HG03139 (cell line): Measurements from ENCODE around the gene CLEC17A.
"Not testable (repeated sequence)": the region's sequence is repeated elsewhere in the genome, so short reads cannot be mapped to it uniquely, and the experiment has no call there.

Source experiments
- ATAC-seq: cut with Tn5 transposase; IDR thresholded peaks from one replicate; pipeline ENCODE4 v1.9.1; 2021; ENCODE audit not compliant: unreplicated experiment

Gene CLEC17A

DNA sequence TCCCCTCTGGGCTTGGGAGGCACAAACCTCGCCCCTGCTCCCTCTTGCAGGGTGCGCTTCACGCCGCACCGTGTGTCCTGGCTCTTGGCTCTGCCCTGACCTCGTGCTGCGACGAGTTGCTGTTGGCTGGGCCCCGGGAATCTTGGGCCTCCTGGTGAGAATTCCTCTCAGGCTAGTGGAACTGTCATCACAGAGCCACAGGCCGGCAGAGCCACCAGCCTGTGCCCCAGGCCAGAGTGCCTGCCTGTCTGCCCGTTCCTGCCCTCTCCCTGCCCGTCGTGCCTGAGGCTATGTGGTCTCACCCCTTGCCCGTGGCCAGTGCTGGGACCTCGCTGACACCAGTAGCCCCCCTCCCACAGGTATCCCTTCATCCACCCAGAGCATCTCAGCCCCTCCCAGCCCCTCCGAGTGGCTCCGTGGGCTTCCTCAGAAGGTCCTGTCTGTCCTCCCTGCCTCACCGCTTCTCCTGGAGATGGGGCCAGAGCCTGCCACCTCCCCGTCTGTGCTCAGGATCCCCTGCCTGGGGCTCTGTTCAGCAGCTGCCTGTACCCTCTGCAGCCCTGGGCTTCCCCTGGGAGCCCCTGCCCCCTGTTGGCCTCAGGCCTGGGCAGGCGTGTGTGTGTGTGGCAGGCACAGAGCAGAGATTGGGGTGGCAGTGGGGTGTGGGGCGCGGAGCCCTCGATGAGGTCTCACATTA is 24.4 kb upstream of the CLEC17A start:
- no peak for ATAC-seq

DNA sequence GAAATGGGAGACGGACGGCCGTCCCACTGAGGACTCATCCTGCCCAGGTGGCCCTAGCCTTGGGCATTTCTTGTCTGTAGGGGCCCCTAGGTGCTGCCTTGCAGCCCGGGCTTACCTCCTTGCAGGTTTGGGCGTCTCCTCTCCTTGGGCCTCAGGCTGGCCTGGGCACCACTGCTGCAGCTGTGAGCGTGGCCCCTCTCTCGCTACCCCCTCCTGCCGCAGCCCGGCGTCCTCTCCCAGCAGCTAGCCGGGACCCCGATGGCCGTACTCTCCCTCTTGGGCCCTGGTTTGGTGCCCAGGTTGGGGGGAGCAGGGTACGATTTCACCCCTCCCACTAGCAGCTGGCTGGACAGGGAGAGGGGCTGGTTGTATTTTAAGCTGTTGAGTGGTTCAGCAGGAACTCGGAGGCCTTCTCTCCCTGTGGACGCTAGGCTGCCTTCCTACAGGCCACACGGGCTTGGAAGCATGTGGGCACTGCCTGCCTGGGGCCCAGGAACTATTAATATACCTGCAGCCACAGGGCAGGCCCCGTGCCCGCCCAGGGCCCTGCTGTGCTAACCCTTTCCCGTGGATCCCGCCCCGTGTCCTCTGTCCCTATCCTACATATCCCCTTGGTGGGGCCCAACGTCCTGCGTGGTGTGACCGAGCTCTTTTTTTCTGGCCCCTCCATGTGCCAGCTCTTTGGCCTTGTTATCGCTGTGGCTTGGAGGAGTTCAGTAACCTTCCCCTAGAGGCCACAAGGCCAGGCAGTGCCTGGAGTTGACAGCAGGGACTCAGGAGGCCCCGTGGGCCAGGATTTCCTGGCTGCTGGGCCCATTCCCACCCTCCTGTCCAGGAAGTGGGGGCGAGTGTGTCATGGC is 22.7 kb upstream of the CLEC17A start:
- no peak for ATAC-seq

DNA sequence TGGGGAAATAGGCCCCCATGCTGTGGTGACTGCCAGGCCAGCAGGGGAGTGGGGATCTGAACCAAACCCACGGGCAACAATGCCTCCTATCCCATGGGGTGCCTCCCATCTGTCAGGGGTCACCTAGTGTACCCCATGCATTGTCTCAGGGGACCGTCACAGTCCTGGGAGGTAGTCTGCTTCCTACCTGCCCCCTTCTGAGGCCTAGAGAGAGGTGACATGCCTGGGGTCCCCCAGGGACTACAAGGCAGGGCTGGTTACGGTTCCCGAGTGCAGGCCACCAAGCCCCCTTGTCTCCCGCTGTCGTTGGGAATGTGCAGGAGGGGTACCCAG is 22.1 kb upstream of the CLEC17A start:
- no peak for ATAC-seq

DNA sequence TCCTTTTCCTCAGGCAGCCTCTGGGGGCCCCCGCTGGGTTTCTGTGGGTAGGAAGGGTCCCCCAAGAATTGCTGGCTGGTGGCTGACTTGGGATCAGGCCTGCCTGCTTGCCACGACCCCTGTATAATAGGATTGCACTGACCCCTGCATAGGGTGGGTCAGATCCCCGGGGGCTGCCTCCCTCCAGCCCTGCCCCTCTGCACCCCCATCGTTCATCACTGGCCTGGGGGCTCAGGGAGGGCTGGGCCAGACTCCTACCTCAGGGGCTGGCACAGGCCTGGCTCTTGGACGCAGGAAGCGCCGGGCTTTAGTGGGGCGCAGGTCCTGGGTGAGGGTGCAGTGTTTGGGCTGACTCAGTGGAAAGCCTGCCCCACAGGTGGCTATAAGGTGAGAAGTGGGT is 21.6 kb upstream of the CLEC17A start:
- no peak for ATAC-seq

DNA sequence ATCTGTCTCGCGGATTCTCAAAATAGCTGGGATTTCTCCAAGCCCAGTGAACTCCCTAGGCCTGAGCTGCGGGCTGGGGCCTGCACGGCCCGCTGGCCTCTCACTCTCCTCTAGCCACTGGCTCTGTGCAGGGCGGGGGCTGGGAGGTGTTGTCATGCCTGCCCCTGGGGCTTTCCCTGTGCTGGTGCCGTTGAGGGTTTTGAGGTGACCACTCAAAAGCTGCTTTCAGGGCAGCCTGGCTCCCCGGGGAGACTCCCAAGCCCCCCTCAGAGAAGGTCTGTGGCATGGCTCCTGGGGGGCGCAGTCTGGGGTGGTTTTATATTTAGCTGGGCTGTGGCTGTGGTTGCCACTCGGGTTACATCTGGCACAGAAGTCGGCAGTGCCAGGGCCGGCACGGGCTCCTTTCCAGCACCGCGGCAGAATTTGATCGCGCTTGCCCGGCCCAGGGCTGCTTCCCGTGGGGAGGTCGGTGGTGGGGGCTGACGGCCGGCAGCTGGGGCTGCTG is 21.0 kb upstream of the CLEC17A start:
- no peak for ATAC-seq

DNA sequence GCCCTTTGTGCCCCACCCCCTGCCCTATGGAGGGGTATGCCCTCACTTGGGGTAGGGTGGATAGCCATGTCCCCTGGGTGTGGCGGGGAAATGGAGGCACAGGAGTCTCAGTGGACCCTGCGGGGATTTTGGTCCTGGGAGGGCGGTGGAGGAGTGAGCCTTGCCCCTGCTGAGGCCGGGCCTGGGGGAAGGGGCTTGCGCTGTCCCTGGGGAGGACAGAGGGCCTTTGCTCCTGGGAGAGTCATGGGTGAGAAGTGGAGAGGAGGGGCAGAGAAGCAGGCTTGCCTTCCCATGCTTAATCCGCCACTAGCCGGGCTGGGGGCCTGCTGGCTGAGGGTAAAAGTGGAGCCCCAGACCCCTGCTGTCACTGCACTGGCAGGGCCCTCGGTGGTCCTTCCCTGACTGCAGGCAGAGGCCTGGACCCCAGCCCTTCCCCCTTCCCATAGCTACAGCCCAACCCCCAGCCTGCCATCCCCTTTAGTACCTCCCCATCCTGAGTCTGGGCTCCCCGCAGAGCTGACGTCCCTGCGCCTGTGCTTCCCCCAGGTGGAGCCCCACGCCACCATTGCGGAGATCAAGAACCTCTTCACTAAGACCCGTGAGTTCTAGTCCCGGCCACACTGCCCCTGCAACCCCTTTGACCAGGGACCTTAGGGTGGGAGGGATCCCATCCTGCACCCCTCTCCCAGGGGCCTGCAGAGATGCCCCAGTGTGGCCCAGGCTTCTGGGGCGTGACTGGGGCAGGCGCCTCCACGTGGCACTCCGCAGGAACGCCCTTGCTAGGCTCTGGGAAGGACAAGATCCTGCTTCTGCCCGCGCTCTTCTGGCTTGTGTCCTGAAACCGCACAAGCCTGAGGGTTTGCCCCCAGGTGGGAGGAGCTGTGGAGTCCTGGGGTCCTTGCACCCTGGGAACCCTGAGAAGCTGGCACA is 20.0 kb upstream of the CLEC17A start:
- no peak for ATAC-seq

DNA sequence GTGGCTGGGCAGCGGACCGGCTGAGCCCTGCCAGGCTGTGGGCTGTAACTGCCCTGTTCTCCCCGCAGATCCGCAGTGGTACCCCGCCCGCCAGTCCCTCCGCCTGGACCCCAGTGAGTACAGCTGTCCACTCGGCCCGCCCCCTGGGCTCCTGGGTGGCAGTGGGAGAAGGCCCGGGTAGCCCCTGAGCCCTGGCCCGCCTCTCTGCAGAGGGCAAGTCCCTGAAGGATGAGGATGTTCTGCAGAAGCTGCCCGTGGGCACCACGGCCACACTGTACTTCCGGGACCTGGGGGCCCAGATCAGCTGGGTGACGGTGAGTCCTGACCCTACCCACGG is 19.3 kb upstream of the CLEC17A start:
- no peak for ATAC-seq

DNA sequence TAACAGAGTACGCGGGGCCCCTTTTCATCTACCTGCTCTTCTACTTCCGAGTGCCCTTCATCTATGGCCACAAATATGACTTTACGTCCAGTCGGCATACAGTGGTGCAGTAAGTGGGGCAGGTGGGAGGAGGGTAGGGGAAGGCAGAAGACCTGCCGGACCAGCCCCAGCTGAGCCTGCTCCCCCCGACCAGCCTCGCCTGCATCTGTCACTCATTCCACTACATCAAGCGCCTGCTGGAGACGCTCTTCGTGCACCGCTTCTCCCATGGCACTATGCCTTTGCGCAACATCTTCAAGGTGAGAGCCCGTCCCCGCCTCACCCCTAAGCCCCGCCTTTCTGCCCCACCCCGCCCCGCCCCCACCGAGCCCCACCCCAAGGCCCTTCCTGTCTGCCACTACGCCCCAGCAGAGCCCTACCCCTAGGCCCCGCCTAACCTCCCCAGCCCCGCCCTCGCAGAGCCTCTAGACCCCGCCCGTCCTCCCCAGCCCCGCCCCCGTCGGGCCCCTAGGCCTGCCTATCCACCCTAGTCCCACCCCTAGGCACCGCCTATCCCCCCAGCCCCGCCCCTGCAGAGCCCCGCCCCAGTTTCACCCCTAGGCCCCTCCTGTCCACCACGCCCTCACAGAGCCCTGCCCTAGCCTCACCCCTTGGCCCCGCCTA is 18.8 kb upstream of the CLEC17A start:
- no peak for ATAC-seq

DNA sequence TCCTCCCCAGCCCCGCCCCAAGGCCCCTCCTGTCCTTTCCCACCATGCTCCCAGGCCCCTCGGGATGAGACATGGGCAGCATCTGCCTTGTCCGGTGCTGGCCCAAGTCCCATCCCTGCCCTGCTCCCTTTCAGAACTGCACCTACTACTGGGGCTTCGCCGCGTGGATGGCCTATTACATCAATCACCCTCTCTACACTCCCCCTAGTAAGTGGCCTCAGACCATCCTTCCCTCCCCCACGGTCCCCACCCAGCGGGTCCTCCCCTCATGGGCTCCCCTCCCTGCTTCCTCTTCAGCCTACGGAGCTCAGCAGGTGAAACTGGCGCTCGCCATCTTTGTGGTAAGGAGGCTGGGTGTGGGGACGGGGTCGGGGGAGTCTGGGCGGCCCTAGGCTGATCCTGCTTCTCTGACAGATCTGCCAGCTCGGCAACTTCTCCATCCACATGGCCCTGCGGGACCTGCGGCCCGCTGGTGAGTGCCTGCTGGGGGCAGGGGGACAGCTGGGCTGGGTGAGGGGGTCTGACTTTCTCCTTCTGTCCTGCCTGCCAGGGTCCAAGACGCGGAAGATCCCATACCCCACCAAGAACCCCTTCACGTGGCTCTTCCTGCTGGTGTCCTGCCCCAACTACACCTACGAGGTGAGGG is 18.1 kb upstream of the CLEC17A start:
- not testable (repeated sequence) for ATAC-seq

DNA sequence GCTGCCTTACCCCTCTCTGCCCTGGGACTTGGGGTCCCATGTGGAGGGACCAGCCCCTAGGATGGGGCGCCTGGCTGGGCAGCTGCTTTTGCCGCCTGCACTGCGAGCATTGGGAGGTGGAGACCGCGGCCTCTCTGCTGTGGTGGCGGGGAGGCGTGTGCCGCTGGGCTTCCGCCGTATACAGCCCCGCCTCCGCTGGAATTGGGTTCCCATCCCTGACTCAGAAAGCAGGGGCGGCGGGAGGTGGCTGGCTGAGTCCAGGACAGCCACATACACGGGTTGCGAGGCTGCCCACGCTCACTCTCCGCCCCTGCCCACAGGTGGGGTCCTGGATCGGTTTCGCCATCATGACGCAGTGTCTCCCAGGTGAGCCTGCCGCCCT is 17.6 kb upstream of the CLEC17A start:
- no peak for ATAC-seq

DNA sequence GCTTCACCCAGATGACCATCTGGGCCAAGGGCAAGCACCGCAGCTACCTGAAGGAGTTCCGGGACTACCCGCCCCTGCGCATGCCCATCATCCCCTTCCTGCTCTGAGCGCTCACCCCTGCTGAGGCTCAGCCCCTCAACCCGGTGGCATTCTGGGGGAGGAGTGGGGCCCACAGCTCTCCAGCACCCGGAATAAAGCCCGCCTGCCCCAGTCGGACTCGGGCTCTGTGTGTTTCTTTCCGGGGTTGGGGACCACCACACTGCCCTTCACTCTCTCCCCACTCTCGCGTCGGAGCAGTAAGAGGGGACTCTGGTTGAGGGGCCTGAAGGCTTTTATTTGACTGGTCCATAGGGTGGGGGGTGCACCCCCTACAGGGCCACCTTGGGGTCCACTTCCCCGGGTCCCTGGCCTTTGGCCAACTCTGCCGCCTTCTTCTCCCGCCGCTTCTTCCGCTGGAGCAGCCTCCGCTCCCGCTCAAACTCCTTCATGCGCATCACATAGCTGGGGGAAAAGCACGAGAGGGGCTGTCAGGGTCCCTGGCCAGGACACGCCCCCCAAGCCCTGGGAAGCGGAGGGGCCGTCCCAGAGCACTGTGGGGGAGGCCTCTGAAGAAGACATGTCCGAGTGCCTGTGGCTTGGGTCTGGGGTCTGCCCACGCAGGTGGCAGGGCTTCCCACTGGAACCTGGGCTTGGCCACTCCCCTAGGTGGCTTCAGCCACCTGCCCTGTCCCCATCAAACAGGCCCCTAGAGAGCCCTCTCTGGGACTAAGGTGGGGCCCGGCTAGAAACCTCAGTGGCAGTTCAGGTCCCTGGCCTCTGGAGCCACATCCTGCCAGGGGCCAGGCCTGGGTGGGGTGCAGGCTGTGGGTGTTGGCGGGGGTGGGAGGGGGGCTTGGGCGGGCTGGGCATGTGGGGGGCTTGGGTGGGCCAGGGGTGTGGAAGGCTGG is 16.8 kb upstream of the CLEC17A start:
- no peak for ATAC-seq

DNA sequence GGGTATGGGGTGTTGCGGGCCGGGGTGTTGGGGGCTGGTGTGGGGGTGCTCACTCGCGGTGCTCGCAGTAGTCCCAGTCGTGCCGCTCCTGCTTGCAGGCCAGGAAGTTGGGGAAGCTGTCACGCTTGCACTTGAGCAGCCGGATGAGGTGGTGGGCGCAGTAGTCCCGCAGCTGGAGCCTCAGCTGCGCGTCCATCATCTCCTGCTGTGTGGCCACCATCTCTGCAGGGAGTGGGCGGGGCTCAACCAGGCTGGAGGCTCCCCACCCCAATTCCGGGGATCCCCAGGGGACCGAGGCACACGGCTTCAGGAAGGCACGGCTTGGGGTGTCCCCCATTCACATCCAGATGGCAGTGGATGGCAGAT is 16.2 kb upstream of the CLEC17A start:
- ATAC-seq: no peak

DNA sequence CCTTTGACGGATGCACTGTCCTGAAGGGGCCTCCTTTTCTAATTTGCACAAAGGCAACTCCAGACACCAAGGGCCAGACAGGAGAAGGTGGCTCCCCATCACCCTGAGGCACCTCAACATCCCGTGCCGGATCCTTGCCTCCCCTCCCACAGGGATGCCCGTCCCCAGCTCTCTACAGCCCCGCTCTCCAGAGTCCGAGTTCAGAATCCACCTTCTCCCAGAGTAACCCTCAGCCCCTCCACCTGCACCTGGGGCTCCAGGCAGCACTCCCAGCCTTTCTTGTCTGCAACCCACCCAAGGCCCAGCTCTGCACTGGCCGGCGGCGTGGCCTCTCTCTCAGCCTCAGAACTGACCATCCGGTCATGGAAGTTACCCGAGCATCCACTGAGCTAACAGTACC is 15.8 kb upstream of the CLEC17A start:
- no peak for ATAC-seq

DNA sequence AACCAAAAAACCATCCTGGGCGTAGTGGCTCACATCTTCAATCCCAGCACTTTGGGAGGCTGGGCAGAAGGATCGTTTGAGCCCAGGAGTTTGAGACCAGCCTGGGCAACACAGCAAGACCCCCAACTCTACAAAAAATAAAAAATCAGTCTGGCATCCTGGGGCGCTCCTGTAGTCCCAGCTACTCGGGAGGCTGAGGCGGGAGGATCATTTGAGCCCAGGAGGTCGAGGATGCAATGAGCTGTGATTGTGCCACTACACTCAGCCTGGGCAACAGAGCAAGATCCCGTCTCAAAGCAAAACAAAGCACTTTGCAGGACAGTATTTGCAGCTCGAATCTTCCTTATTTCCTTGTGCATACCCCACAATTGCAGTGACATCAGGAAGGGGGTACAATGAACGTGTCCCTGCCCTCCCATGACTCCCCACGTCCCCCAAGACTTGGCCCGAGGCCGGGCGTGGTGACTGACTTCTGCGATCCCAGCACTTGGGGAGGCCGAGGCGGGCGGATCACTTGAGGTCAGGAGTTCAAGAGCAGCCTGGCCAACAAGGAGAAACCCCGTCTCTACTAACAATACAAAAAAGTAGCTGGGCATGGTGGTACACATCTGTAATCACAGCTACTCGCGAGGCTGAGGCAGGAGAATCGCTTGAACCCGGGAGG is 11.9 kb upstream of the CLEC17A start:
- no peak for ATAC-seq

DNA sequence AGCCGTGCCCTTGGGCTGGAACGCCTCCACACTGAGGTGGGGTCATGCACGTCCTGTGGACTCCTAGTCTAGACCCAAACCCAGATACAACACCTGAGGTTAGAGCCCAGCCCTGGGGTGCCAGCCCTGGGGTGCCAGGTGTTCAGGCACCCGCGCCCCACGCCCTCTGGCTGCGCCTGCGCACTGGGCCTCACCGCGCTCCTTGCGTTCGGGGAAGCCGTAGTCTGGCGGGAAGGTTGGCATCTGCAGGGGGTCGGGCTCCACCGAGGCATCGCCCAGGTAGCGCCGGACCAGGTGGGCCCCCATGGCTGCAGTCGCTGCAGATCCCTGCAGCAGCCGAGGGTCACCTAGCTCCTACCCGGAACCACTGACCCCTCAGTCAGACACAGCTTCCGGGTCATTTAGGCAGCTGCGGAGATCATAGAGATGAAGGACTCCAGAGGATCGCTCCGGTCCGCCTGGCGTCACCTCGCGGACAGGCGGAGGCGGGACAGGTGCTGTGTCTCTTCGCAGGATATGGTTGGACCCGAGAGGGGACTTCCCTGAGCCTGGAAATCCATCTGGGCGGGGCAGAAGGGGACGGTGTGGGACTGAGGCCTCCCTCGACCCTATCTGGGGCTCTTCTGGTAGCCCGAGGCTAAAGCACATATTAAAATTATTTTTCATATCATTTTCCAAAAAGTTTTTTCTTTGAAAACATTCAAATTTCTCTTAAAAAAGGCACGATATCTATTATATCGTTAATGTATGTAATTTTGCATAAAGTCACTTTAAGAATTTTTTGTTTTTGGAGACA is 11.0 kb upstream of the CLEC17A start, which contains the start of gene NDUFB7:
Gene NDUFB7 (minus strand): TSS at position 372 of the 796 bp plus-strand sequence. CDS start 66 bp downstream, at position 306.
- peak; percentile 86 for ATAC-seq

DNA sequence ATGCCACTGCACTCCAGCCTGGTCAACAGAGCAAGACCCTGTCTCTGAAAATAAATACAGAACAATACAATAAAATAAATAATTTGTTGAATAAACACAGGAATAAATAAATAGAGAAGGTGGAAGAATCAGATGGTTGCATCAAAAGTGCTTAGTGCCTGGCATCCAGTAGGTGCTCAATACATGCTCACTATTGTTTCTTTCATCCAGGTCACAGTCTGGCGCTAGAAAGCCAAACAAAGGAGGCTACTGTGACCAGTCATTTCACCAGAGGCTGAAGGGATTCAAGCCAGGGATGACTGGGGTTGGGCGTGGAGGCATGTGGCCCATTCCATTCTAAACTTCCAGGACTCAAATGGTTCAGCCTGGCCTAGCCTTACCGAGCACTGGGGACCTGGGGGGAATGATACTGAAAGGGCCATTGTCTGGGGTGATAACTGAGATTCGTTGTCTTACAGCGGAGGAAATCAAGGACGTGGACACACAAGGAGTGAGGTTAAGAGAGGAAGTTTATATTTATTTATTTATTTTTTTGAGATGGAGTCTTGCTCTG is 7.4 kb upstream of the CLEC17A start:
- ATAC-seq: no peak

DNA sequence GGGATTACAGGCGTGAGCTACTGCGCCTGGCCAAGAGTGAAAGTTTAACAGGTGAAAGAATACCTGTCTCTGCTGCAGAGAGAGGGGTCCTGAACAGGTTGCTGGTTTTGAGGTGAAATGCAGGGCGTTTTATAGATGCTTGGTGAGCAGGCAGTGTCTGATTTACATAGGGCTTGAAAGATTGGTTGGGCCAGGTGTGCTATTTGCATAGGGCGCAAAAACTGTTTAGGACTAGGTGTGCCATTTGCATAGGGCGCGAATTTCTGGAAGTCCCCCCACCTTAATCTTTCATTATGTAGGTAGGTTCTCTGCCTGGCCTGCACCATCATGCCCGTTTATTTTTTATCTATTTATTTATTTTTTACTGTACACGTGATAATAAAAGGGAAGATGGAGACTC is 6.5 kb upstream of the CLEC17A start:
- no peak for ATAC-seq

DNA sequence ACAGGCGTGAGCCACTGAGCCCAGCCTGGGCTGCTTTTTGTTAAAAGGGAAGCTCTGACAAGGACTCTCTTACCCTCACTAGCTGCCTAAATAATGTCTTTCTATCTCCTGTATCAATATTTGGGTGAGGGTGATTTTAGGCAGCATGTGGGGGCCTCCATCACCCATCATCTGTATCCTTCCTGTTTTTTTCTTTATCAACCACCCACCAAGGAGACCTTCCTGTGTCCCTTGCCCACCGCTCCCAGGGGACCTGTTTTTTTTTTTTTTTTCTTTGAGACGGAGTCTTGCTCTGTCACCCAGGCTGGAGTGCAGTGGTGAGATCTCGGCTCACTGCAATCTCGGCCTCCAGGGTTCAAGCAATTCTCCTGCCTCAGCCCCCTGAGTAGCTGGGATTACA is 5.6 kb upstream of the CLEC17A start:
- ATAC-seq: no peak
